Endometrial microvascular endothelial cells (primary cell): ENCODE results near the gene AP5S1. TPM values are rescaled to one million over a fixed set of nuclear protein-coding genes. Genes with fewer than 3 reads are reported as not detected.

Experiments used
- in situ Hi-C: cut with HindIII; loops from 2 replicates; pipeline ENCODE4 v1.10.0; 2017; ENCODE audit warnings: low sequenced_read_pairs, low pct_unique_long_range_greater_than_20kb; ENCODE audit errors: inconsistent ontology term
- total RNA-seq: library from RNA; depleted of rRNA; stranded (reverse); fragments of >200 nt; gene quantifications from one replicate; pipeline ENCODE4 v1.2.3, GENCODE V29; 2015; ENCODE audit errors: inconsistent ontology term

AP5S1 gene
- total RNA-seq, 1 donor from 2014 or later, result 32.5 TPM

GRCh38 chr20:3803854-3804253 lies 16.5 kb upstream of the AP5S1 start:
- in situ Hi-C loops, result no loop called here

DNA sequence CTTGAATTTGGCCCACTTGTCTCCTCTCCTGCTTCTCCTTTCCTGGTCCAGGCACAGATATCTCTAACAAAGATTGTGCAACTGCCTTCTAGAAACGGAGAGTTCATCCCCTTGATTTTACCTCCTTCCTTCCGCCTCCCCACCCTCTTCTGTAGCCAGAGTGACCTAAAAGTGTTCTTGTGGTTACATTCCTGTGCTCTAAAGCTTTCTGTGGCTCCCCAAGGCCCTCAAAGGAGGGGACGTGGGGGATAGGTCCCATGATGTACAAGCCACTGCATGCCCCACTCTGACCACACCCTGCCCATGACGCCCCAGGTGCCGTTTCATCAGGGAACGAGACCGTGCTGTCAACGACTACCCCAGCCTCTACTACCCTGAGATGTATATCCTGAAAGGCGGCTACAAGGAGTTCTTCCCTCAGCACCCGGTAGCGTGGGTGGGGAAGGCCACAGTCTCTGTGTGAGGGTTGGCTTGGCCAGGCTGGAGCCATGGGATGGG lies 16.0 kb upstream of the AP5S1 start:
- in situ Hi-C loops, result no loop called here

- in situ Hi-C loops, result no loop called here
Observed at GRCh38 chr20:3804781-3805180, 15.6 kb upstream of the AP5S1 start.

DNA sequence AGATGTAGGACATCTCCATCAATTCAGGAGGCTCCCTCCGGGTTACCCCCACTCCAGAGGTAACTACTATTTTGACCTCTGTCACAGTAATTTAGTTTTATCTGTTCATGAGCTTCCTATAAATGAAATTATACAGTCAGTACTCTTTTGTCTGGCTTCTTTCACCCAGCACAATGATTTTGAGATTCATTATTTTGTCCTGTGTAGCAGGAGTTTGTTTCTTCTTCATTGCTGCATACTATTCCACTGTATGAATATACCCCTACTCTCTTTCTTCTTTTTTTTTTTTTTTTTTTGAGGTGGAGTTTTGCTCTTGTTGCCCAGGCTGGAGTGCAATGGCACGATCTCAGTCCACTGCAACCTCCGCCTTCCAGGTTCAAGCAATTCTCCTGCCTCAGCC lies 11.8 kb upstream of the AP5S1 start:
- in situ Hi-C loops, result no loop called here

GRCh38 chr20:3811467-3812258 lies 8.7 kb upstream of the AP5S1 start:
- in situ Hi-C loops, result no loop called here

DNA sequence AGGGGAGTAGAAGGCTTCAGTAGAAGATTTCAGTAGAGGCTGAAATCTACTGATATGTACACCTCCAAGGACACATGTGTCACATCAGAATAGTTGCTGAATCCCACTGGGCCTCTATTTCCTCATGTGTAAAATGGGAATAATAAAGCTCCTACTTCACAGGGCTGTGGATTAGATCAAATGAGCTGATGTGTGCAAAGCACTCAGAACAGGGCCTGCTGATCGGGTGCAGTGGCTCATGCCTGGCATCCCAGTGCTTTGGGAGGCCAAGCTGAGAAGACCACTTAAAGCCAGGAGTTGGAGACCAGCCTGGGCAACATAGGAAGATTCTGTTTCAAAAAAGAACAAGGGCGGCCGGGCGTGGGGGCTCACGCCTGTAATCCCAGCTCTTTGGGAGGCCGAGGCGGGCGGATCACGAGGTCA lies 8.1 kb upstream of the AP5S1 start:
- in situ Hi-C loops, result no loop called here

GRCh38 chr20:3812975-3813847 lies 7.1 kb upstream of the AP5S1 start:
- in situ Hi-C loops, result no loop called here

DNA sequence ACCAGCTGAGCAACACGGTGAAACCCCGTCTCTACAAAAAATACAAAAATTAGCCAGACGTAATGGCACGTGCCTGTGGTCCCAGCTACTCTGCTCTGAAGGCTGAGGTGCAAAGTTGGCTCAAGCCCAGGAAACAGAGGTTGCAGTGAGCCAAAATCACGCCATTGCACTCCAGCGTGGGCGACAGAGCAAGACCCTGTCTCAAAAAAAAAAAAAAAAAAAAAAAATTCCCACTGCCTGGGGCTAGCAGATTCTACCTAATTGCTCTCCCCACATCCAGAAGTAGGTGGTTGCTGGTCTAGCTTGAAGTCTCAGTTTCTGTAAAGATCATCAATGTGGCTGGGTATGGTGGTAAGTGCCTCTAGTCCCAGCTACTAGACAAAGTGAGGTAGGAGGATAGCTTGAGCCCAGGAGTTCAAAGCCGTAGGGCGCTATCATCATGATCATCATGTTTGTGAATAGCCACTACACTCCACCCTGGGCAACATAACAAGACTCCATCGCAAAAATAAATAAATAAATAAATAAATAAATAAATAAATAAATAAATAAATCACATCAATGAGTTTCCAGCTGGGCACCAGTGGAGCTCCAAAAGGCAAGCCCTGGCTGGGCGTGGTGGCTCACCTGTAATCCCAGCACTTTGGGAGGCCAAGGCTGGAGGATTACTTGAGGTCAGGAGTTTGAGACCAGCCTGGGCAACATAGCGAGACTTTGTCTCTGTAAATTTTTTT lies 6.3 kb upstream of the AP5S1 start:
- in situ Hi-C loops, result no loop called here

- in situ Hi-C loops, result no loop called here
Observed at GRCh38 chr20:3814928-3815495, 5.3 kb upstream of the AP5S1 start.

- in situ Hi-C loops, result no loop called here
Observed at GRCh38 chr20:3815703-3816315, 4.5 kb upstream of the AP5S1 start.

GRCh38 chr20:3818155-3819151 lies 1.9 kb upstream of the AP5S1 start:
- in situ Hi-C loops, result no loop called here

DNA sequence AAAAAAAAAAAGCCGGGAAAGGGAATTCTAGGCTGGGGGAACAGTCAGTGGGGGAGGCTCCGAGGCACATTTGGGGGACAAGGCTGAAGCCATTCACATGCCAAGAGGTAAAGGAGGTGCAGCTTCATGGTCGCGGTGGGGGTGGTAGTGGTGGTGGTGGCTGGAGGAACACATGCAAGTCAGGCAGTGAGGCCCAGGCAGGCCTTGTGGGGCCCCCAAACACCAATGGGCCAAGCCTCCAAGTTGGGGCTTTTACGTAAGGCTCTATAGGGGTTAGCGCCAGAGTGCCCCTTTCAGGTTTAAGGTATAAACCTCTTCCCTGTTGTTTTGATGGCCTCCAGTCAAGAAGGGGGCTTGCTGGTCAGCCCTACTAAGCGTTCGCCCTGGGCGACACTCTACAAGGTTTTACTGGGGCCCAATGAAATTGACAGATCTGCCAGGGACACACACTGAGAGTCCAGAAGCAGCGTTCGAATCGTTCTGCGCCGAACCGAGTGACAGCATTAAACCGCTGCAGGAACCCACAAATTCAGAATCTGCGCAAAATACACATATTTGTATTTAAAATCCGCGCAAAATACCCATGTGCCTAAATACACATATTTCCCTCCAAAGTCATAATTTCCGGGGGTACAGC lies 818 bp upstream of the AP5S1 start:
- in situ Hi-C loops, result no loop called here

GRCh38 chr20:3820901-3821727 lies 767 bp downstream of the AP5S1 start:
- in situ Hi-C loops, result no loop called here

DNA sequence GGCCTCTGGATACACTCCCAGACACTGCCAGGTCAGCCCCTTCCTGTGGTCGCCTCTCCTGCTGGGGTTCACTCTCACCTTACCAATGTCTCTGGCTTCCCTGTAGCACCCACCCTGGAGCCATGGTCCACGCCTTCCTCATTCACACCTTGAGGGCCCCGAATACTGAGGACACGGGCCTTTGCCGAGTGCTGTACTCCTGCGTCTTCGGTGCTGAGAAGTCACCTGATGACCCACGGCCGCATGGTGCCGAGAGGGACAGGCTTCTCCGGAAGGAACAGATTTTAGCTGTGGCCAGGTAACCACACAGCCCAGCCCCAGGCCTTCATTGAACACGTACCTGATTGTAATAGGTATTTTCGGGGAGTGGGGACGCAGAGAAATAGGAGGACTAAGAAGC lies 1.6 kb downstream of the AP5S1 start:
- in situ Hi-C loops, result no loop called here

GRCh38 chr20:3823881-3824280 lies 3.5 kb downstream of the AP5S1 start:
- in situ Hi-C loops, result no loop called here

GRCh38 chr20:3825526-3825925 lies 5.2 kb downstream of the AP5S1 start:
- in situ Hi-C loops, result no loop called here
